ENCODE data around the gene CASP10. TPM values are rescaled to one million over a fixed set of nuclear protein-coding genes. Genes with fewer than 3 reads are reported as not detected.

CASP10 gene
- total and polyA plus RNA-seq, 2 of the 13 experiments (the other 11 are each of a cell fraction or from before 2014, with no cell fraction given) = 22.2 to 23.8 TPM

GRCh38 chr2:201149064-201149820, 33.7 kb upstream of the CASP10 start (continued):
- peak; percentile 56; the same call in 1 of the 2 replicates for TF ChIP-seq PHF21A (CRISPR knock-in tag; IDR thresholded peaks at IDR 0.05)
- TF ChIP-seq CEBPB (IDR thresholded peaks at IDR 0.05; ENCODE audit: borderline replicate concordance, low read depth, low read length) = peak; percentile 60; the same call in 1 of the 2 replicates
- no peak for TF ChIP-seq ZNF615 (CRISPR knock-in tag; IDR thresholded peaks at IDR 0.05; ENCODE audit: borderline replicate concordance)
- no peak for TF ChIP-seq ZNF781 (CRISPR knock-in tag; IDR thresholded peaks at IDR 0.05; ENCODE audit: borderline replicate concordance, not compliant biosample characterization)
- no peak for TF ChIP-seq ZNF772 (CRISPR knock-in tag; IDR thresholded peaks at IDR 0.05)
- TF ChIP-seq NFE2L2 (IDR thresholded peaks at IDR 0.05; ENCODE audit: low read length) = no peak
- TF ChIP-seq SAP130 (CRISPR knock-in tag; IDR thresholded peaks at IDR 0.05; ENCODE audit: low read depth) = peak; percentile 84
- TF ChIP-seq KAT7 (CRISPR knock-in tag; IDR thresholded peaks at IDR 0.05; ENCODE audit: borderline replicate concordance) = no peak
- TF ChIP-seq ZIK1 (CRISPR knock-in tag; IDR thresholded peaks at IDR 0.05; ENCODE audit: borderline replicate concordance, low read depth) = no peak
- no peak for TF ChIP-seq ISX (CRISPR knock-in tag; conservative IDR thresholded peaks at IDR 0.05)
- peak; percentile 94 for TF ChIP-seq HNF4A (CRISPR knock-in tag; IDR thresholded peaks at IDR 0.05)
- TF ChIP-seq PREB (CRISPR knock-in tag; IDR thresholded peaks at IDR 0.05) = no peak
- TF ChIP-seq ARID3A (IDR thresholded peaks at IDR 0.05; ENCODE audit: low read depth, low read length) = no peak; the same call in 1 of the 2 replicates
- TF ChIP-seq ZBTB25 (CRISPR knock-in tag; IDR thresholded peaks at IDR 0.05) = 0 out of 2 replicates have a peak, but pooled peaks have one; percentile 27
- no peak for TF ChIP-seq ZNF773 (CRISPR knock-in tag; IDR thresholded peaks at IDR 0.05; ENCODE audit: borderline replicate concordance)
- TF ChIP-seq IKZF1 (IDR thresholded peaks at IDR 0.05) = no peak
- TF ChIP-seq MIER3 (CRISPR knock-in tag; IDR thresholded peaks at IDR 0.05; ENCODE audit: borderline replicate concordance) = no peak
- TF ChIP-seq ZNF547 (CRISPR knock-in tag; IDR thresholded peaks at IDR 0.05) = no peak
- TF ChIP-seq TBX3 (IDR thresholded peaks at IDR 0.05; ENCODE audit: borderline replicate concordance) = peak; percentile 80
- TF ChIP-seq ZNF124 (CRISPR knock-in tag; IDR thresholded peaks at IDR 0.05) = 0 out of 2 replicates have a peak, but pooled peaks have one; percentile 65
- no peak; the same call in none of the 2 replicates for TF ChIP-seq HDAC1 (CRISPR knock-in tag; IDR thresholded peaks at IDR 0.05)
- peak; percentile 53; the same call in 1 of the 2 replicates for TF ChIP-seq FOXO1 (CRISPR knock-in tag; IDR thresholded peaks at IDR 0.05)
- TF ChIP-seq ZNF281 (CRISPR knock-in tag; IDR thresholded peaks at IDR 0.05; ENCODE audit: borderline replicate concordance) = peak; percentile 28; the same call in 1 of the 2 replicates
- TF ChIP-seq SRY (CRISPR knock-in tag; IDR thresholded peaks at IDR 0.05) = no peak; the same call in 1 of the 2 replicates
- TF ChIP-seq ZNF737 (CRISPR knock-in tag; IDR thresholded peaks at IDR 0.05; ENCODE audit: borderline replicate concordance) = no peak

Measured in HepG2 (cell line).